Keratinocyte (primary cell): ENCODE results near the gene ENDOU. TPM values are rescaled to one million over a fixed set of nuclear protein-coding genes. Genes with fewer than 3 reads are reported as not detected.

ENCODE experiments used
- DNase-seq: peaks from one replicate; pipeline ENCODE4 v3.0.0-alpha.2; 2011; ENCODE audit warnings: low read depth, missing footprints, low spot score
- FAIRE-seq: peaks from 2 replicates; lab custom pipeline; 2011; peaks lifted over from hg19 to GRCh38; lab: Jason Lieb, UNC
- H2AFZ ChIP-seq: 2 replicates; pipeline ENCODE4 v1.6.0; 2012; ENCODE audit warnings: low read length, control low read depth, inconsistent platforms; ENCODE audit not compliant: control insufficient read depth
- H3K27ac ChIP-seq: 2 replicates; pipeline ENCODE4 v1.5.1; 2011; ENCODE audit warnings: low read length; ENCODE audit not compliant: control insufficient read depth, insufficient read depth
- H3K27me3 ChIP-seq: 3 replicates; pipeline ENCODE4 v1.6.0; 2011; ENCODE audit warnings: low read length; ENCODE audit not compliant: control insufficient read depth, insufficient read depth; ENCODE audit errors: extremely low read depth
- H3K36me3 ChIP-seq, 2 experiments: 2 replicates in 1 of 2; 3 replicates in 1 of 2; pipeline ENCODE4 v1.5.1; 2011; ENCODE audit warnings: low read length in 2 of 2, mild to moderate bottlenecking in 1 of 2; ENCODE audit not compliant: control insufficient read depth in 2 of 2, insufficient read depth in 2 of 2; ENCODE audit errors: extremely low read depth in 1 of 2
- H3K4me1 ChIP-seq: 3 replicates; pipeline ENCODE4 v1.5.1; 2011; ENCODE audit warnings: low read length; ENCODE audit not compliant: control insufficient read depth, insufficient read depth; ENCODE audit errors: extremely low read depth
- H3K4me2 ChIP-seq: 3 replicates; pipeline ENCODE4 v1.6.0; 2011; ENCODE audit warnings: low read depth, low read length; ENCODE audit not compliant: control insufficient read depth, insufficient read depth; ENCODE audit errors: extremely low read depth
- H3K4me3 ChIP-seq, 3 experiments: fragments of 200-600 bp in 1 of 3; sonication (generic) in 1 of 3; 2 replicates in 2 of 3; 3 replicates in 1 of 3; pipeline ENCODE4 v1.5.1; 2011 to 2016; ENCODE audit warnings: low read length in 3 of 3, mild to moderate bottlenecking in 3 of 3, control low read depth in 2 of 3, inconsistent platforms in 1 of 3, low read depth in 1 of 3, mixed read lengths in 1 of 3, mixed run types in 1 of 3, moderate library complexity in 1 of 3; ENCODE audit not compliant: control insufficient read depth in 2 of 3, insufficient read depth in 2 of 3; ENCODE audit errors: extremely low read depth in 1 of 3
- H3K79me2 ChIP-seq: 2 replicates; pipeline ENCODE4 v1.6.0; 2012; ENCODE audit warnings: low read length; ENCODE audit not compliant: control insufficient read depth, insufficient read depth
- H3K9ac ChIP-seq: 3 replicates; pipeline ENCODE4 v1.6.0; 2011; ENCODE audit warnings: low read length; ENCODE audit not compliant: control insufficient read depth, insufficient read depth; ENCODE audit errors: extremely low read depth
- H3K9me1 ChIP-seq: 3 replicates; pipeline ENCODE4 v1.6.0; 2011; ENCODE audit warnings: low read length; ENCODE audit not compliant: control insufficient read depth, insufficient read depth; ENCODE audit errors: extremely low read depth
- H3K9me3 ChIP-seq: 2 replicates; pipeline ENCODE4 v1.5.1; 2012; ENCODE audit warnings: low read depth, low read length; ENCODE audit not compliant: control insufficient read depth
- H4K20me1 ChIP-seq: 3 replicates; pipeline ENCODE4 v1.6.0; 2011; ENCODE audit warnings: low read length; ENCODE audit not compliant: control insufficient read depth, insufficient read depth; ENCODE audit errors: extremely low read depth
- EZH2 ChIP-seq: IDR thresholded peaks from one replicate; pipeline ENCODE4 v1.6.1; 2012; ENCODE audit warnings: inconsistent platforms, mild to moderate bottlenecking, low read length, moderate library complexity
- dilution Hi-C: fragments of 300-500 bp; cut with MboI; formaldehyde crosslinking; loops from one replicate; pipeline ENCODE4 v1.7.0; 2020; ENCODE audit warnings: low sequenced_read_pairs; ENCODE audit not compliant: extremely low pct_ligation_motif_present
- polyA plus RNA-seq, 5 experiments: library from polyadenylated mRNA; depleted of rRNA in 3 of 5; stranded (reverse) in 3 of 5; stranded (forward) in 1 of 5; unstranded in 1 of 5; fragments of >200 nt; gene quantifications; 1 replicate in 1 of 5; 2 replicates in 3 of 5; 3 replicates in 1 of 5; pipeline versions ENCODE4 v1.2.1 to v1.2.3, GENCODE V29; 2011 to 2012; ENCODE audit warnings: missing spikeins in 2 of 5, low read depth in 1 of 5, low replicate concordance in 1 of 5
- TF ChIP-seq, protein P1 (sequence below), 3 experiments: IDR thresholded peaks in 1 of 3; conservative IDR thresholded peaks in 1 of 3; optimal IDR thresholded peaks in 1 of 3; 2 replicates in 2 of 3; 3 replicates in 1 of 3; pipeline versions ENCODE3 to v1.5.1; 2011; ENCODE audit warnings: low read length in 3 of 3, mild to moderate bottlenecking in 3 of 3, moderate library complexity in 2 of 3, control low read depth in 1 of 3, inconsistent platforms in 1 of 3; ENCODE audit not compliant: insufficient read depth in 2 of 3; ENCODE audit errors: extremely low read depth in 1 of 3

ENDOU gene
- polyA plus RNA-seq, 1 donor (not counting 4 experiments of a cell fraction or from before 2014, with no cell fraction given) = 0.33 TPM

GRCh38 chr12:47747126-47747525, 21.8 kb upstream of the ENDOU start:
- Histone ChIP-seq H3K4me3 (no peak overlapping the region), H3K9ac (no peak overlapping the region), H3K27ac (no peak overlapping the region), H4K20me1 (no peaks in the 10 kb centered on the region), H3K27me3 (no peaks in the 10 kb centered on the region), H3K4me2 (no peak overlapping the region), H3K9me3 (no peaks in the 10 kb centered on the region), H3K79me2 (no peaks in the 10 kb centered on the region), H3K4me1 (peaks cover 27% of the 10 kb centered on the region), H3K36me3 (peaks cover 8 to 23% of the 10 kb centered on the region in 2 experiments), H3K9me1 (peaks cover 2% of the 10 kb centered on the region), H2AFZ (no peak overlapping the region)
- TF ChIP-seq, protein P1, sequence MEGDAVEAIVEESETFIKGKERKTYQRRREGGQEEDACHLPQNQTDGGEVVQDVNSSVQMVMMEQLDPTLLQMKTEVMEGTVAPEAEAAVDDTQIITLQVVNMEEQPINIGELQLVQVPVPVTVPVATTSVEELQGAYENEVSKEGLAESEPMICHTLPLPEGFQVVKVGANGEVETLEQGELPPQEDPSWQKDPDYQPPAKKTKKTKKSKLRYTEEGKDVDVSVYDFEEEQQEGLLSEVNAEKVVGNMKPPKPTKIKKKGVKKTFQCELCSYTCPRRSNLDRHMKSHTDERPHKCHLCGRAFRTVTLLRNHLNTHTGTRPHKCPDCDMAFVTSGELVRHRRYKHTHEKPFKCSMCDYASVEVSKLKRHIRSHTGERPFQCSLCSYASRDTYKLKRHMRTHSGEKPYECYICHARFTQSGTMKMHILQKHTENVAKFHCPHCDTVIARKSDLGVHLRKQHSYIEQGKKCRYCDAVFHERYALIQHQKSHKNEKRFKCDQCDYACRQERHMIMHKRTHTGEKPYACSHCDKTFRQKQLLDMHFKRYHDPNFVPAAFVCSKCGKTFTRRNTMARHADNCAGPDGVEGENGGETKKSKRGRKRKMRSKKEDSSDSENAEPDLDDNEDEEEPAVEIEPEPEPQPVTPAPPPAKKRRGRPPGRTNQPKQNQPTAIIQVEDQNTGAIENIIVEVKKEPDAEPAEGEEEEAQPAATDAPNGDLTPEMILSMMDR (optimal IDR thresholded peaks at IDR 0.05 in 1 of 3, IDR thresholded peaks at IDR 0.05 in 1 of 3, conservative IDR thresholded peaks at IDR 0.05 in 1 of 3; ENCODE audit: extremely low read depth in 1 of 3, insufficient read depth in 2 of 3, low read length in 3 of 3) = no peak
- TF ChIP-seq EZH2 = no peak
- dilution Hi-C loops = no loop called here
- FAIRE-seq (no peak), DNase-seq (no peak)

GRCh38 chr12:47746523-47746922, 21.2 kb upstream of the ENDOU start:
- H3K9me1 ChIP-seq = no peaks in the 10 kb centered on the region
- no peaks in the 10 kb centered on the region for H3K27me3 ChIP-seq
- H3K4me2 ChIP-seq = no peak overlapping the region
- FAIRE-seq (no peak), DNase-seq (no peak)
- no peaks in the 10 kb centered on the region for H3K79me2 ChIP-seq
- no peak overlapping the region for H3K4me3 ChIP-seq
- TF ChIP-seq EZH2 = no peak
- TF ChIP-seq, protein P1 (optimal IDR thresholded peaks at IDR 0.05 in 1 of 3, IDR thresholded peaks at IDR 0.05 in 1 of 3, conservative IDR thresholded peaks at IDR 0.05 in 1 of 3; ENCODE audit: extremely low read depth in 1 of 3, insufficient read depth in 2 of 3, low read length in 3 of 3) = no peak
- no peak overlapping the region for H3K27ac ChIP-seq
- H3K36me3 ChIP-seq = peaks cover 8 to 23% of the 10 kb centered on the region in 2 experiments
- dilution Hi-C loops = no loop called here
- H4K20me1 ChIP-seq = no peaks in the 10 kb centered on the region
- H3K9me3 ChIP-seq = no peaks in the 10 kb centered on the region
- H3K9ac ChIP-seq = no peak overlapping the region
- H3K4me1 ChIP-seq = peaks cover 23% of the 10 kb centered on the region
- no peak overlapping the region for H2AFZ ChIP-seq
